GOT3 (cell line): ENCODE data around the gene CSNK2A2.

Experiments
- DNase-seq: peaks from one replicate; lab custom pipeline; 2025; ENCODE audit warnings: mixed read lengths; lab: John Stamatoyannopoulos, UW

Gene CSNK2A2

DNA sequence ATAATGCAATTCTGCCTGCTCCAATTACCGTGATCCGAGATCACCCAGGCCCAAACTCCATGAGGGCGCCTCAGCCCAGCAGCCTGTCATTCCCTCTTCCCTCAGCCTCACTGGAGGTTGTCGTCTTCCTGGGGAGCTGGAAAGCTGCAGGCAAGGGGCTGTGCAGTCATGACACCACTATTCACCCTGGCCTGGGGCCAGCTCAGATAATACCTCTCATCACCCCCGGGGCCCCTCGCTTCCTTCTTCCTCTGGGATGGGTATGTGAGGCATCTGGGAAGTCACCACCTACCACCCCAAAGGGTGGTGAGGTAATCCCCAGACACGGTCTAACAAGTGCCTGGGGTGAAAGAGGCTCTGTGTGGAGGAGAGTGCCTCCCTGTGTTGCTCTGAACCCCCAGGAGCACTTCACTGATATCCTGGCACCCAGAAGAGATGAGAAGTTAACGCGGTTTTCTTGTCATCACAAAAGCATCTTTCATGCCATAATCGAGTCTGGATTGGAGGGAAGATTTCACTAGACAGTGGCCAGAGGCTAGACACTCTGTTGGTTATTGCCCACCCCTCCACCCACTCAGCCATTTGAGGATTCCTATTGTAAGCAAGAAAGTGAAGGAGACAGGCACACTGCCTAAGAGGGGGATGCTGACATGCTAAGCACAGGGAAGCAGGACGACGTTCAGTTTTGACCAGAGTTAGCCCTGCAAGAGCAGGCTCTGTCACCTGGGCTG lies 87.2 kb downstream of the CSNK2A2 start:
- no peak for DNase-seq

DNA sequence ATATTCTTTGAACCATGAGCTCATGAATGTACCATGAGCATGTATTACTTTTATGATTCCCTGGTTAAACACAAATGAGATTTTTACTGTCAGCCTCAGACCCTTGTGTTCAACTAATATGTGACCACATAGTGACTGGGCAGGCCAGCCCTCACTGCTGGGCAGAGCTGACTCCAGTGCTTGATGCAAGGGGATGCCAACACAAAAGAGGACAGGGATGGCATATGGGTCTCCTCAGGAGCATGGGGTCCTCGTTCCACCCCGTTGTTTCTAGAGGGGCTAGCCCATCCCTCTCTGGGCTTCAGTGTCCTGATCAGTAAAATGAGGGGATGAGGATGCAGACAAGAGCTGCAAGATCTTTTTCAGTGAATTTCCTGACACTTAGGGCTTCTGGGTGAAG lies 88.0 kb downstream of the CSNK2A2 start:
- no peak for DNase-seq

DNA sequence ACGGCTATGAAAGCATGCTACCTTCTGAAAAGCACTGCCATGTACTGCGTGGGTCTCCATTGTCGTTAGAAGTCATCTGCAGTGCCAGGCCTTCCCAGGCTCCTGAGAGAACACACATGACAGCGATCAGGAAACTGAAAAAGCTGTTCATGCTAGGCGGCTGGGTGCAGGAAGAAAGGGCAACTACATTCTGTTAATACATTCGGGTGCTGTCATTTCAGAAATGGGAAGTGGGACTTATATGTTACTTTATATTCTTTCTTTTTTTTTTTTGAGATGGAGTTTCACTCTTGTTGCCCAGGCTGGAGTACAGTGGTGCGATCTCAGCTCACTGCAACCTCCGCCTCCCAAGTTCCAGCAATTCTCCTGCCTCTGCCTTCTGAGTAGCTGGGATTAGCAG lies 88.6 kb downstream of the CSNK2A2 start:
- no peak for DNase-seq
